HL-60/S4 treated with phorbol 12-myristate 13-acetate at 8.2 ng/mL for 4 days and 3 days (cell line): ENCODE results near the gene RGS9BP.

Experiments used
- in situ Hi-C: fragments of 300-500 bp; cut with MboI; formaldehyde crosslinking; loops from 2 replicates; pipeline ENCODE4 v1.15.0; 2022; ENCODE audit warnings: low sequenced_read_pairs

Gene RGS9BP

GRCh38 chr19:32669310-32669709 is 6.3 kb upstream of the RGS9BP start:
- in situ Hi-C loops, result no loop called here

- in situ Hi-C loops, result no loop called here
Observed at GRCh38 chr19:32671883-32672593, 3.6 kb upstream of the RGS9BP start.

- in situ Hi-C loops, result no loop called here
Observed at GRCh38 chr19:32672841-32673240, 2.8 kb upstream of the RGS9BP start.

- in situ Hi-C loops, result no loop called here
Observed at GRCh38 chr19:32673573-32673972, 2.1 kb upstream of the RGS9BP start.

- in situ Hi-C loops, result no loop called here
Observed at GRCh38 chr19:32674153-32674930, 1.3 kb upstream of the RGS9BP start.

GRCh38 chr19:32674931-32675719 is 523 bp upstream of the RGS9BP start, which contains the start of gene ANKRD27:
ANKRD27 (minus strand) TSS chr19:32675180; CDS start chr19:32659015, 16,165 bp downstream.
- in situ Hi-C loops, result loop anchor here (25.0 kb wide), 1 partner anchor 412 kb away; the partner anchor contains the start of gene GPATCH1

- in situ Hi-C loops, result loop anchor here (25.0 kb wide), 1 partner anchor 411 kb away; the partner anchor contains the start of gene GPATCH1
Observed at GRCh38 chr19:32676186-32676894, 692 bp downstream of the RGS9BP start.

- in situ Hi-C loops, result loop anchor here (25.0 kb wide), 1 partner anchor 410 kb away; the partner anchor contains the start of gene GPATCH1
Observed at GRCh38 chr19:32676895-32677359, 1.3 kb downstream of the RGS9BP start.

GRCh38 chr19:32677657-32678056 is 2.0 kb downstream of the RGS9BP start:
- in situ Hi-C loops, result loop anchor here (25.0 kb wide), 1 partner anchor 410 kb away; the partner anchor contains the start of gene GPATCH1

- in situ Hi-C loops, result loop anchor here (25.0 kb wide), 1 partner anchor 406 kb away; the partner anchor contains the start of gene GPATCH1
Observed at GRCh38 chr19:32680986-32681385, 5.3 kb downstream of the RGS9BP start.

GRCh38 chr19:32682317-32682716 is 6.7 kb downstream of the RGS9BP start:
- in situ Hi-C loops, result loop anchor here (25.0 kb wide), 1 partner anchor 405 kb away; the partner anchor contains the start of gene GPATCH1

- in situ Hi-C loops, result loop anchor here (25.0 kb wide), 1 partner anchor 400 kb away; the partner anchor contains the start of gene GPATCH1
Observed at GRCh38 chr19:32686847-32687475, 11.3 kb downstream of the RGS9BP start.

- in situ Hi-C loops, result loop anchor here (25.0 kb wide), 1 partner anchor 400 kb away; the partner anchor contains the start of gene GPATCH1
Observed at GRCh38 chr19:32687681-32688080, 12.0 kb downstream of the RGS9BP start.

- in situ Hi-C loops, result loop anchor here (25.0 kb wide), 1 partner anchor 399 kb away; the partner anchor contains the start of gene GPATCH1
Observed at GRCh38 chr19:32688311-32688710, 12.7 kb downstream of the RGS9BP start.

- in situ Hi-C loops, result loop anchor here (25.0 kb wide), 1 partner anchor 396 kb away; the partner anchor contains the start of gene GPATCH1
Observed at GRCh38 chr19:32691291-32691951, 15.8 kb downstream of the RGS9BP start, which contains the start of gene NUDT19. NUDT19 (plus strand) TSS chr19:32691821; CDS start chr19:32691961, 140 bp downstream.

- in situ Hi-C loops, result loop anchor here (25.0 kb wide), 1 partner anchor 395 kb away; the partner anchor contains the start of gene GPATCH1
Observed at GRCh38 chr19:32691952-32692726, 16.5 kb downstream of the RGS9BP start.

GRCh38 chr19:32692727-32693061 is 17.0 kb downstream of the RGS9BP start:
- in situ Hi-C loops, result loop anchor here (25.0 kb wide), 1 partner anchor 395 kb away; the partner anchor contains the start of gene GPATCH1
